ENCODE data around the gene MMRN2.

GRCh38 chr10:86961481-86962091 is 4.2 kb upstream of the MMRN2 start:
- TF ChIP-seq SP1 (IDR thresholded peaks at IDR 0.05) = no peak
- TF ChIP-seq BHLHE40 (IDR thresholded peaks at IDR 0.05; ENCODE audit: borderline replicate concordance) = no peak
- TF ChIP-seq SUZ12 (IDR thresholded peaks at IDR 0.05) = no peak
- no peak for TF ChIP-seq TARDBP (IDR thresholded peaks at IDR 0.05)
- no peak for TF ChIP-seq FOXM1 (IDR thresholded peaks at IDR 0.05; ENCODE audit: borderline replicate concordance)
- TF ChIP-seq FOXA1 (IDR thresholded peaks at IDR 0.05) = no peak
- TF ChIP-seq FOXK2 (IDR thresholded peaks at IDR 0.05) = no peak
- no peak for TF ChIP-seq PKNOX1 (IDR thresholded peaks at IDR 0.05)
- TF ChIP-seq NFRKB (IDR thresholded peaks at IDR 0.05) = no peak
- TF ChIP-seq ELF4 (IDR thresholded peaks at IDR 0.05) = no peak
- no peak for TF ChIP-seq ARNT (IDR thresholded peaks at IDR 0.05)
- TF ChIP-seq ZNF384 (IDR thresholded peaks at IDR 0.05) = no peak
- TF ChIP-seq LEF1 (IDR thresholded peaks at IDR 0.05; ENCODE audit: borderline replicate concordance) = no peak
